PFSK-1 (cell line): ENCODE data around the gene VAT1.

ENCODE experiments used
- POLR2AphosphoS5 ChIP-seq: IDR thresholded peaks from 2 replicates; pipeline ENCODE4 v1.6.1; 2012; ENCODE audit warnings: low read depth, mild to moderate bottlenecking, control low read depth, low read length, moderate library complexity
- REST ChIP-seq, 2 experiments: IDR thresholded peaks; 2 replicates each; pipeline versions ENCODE4 v1.6.1 to v1.8.0; 2011 to 2012; ENCODE audit warnings: low read depth in 2 of 2, low read length in 2 of 2, control low read depth in 1 of 2, inconsistent platforms in 1 of 2, mild to moderate bottlenecking in 1 of 2, moderate library complexity in 1 of 2; ENCODE audit not compliant: insufficient read depth in 1 of 2
- TAF1 ChIP-seq: IDR thresholded peaks from 2 replicates; pipeline ENCODE4 v1.6.1; 2012; ENCODE audit warnings: low read length, control low read depth, borderline replicate concordance; ENCODE audit not compliant: insufficient read depth

- no peak for TF ChIP-seq TAF1
- no peak for TF ChIP-seq REST (IDR thresholded peaks at IDR 0.05; ENCODE audit: insufficient read depth in 1 of 2, low read depth in 2 of 2, low read length in 2 of 2)
- no peak for TF ChIP-seq POLR2AphosphoS5
These were observed 46.6 kb upstream of the VAT1 start for GRCh38 chr17:43068570-43069367.
